LNCaP clone FGC (cell line): ENCODE measurements around the gene DNAH6.

Source experiments
- DNase-seq: peaks from one replicate; pipeline ENCODE4 v3.0.0-alpha.2; 2011; ENCODE audit warnings: low read depth
- H3K4me3 ChIP-seq: 2 replicates; pipeline ENCODE4 v1.5.1; 2011; ENCODE audit warnings: mild to moderate bottlenecking, low read depth, low read length, control low read depth
- TF ChIP-seq, protein P1 (sequence below): IDR thresholded peaks from 2 replicates; pipeline ENCODE4 v1.5.1; 2012; ENCODE audit warnings: mild to moderate bottlenecking; ENCODE audit not compliant: control insufficient read depth, insufficient read depth; ENCODE audit errors: extremely low read depth

DNAH6 gene

GRCh38 chr2:84481702-84482101 lies 34.6 kb upstream of the DNAH6 start:
- TF ChIP-seq, protein P1, sequence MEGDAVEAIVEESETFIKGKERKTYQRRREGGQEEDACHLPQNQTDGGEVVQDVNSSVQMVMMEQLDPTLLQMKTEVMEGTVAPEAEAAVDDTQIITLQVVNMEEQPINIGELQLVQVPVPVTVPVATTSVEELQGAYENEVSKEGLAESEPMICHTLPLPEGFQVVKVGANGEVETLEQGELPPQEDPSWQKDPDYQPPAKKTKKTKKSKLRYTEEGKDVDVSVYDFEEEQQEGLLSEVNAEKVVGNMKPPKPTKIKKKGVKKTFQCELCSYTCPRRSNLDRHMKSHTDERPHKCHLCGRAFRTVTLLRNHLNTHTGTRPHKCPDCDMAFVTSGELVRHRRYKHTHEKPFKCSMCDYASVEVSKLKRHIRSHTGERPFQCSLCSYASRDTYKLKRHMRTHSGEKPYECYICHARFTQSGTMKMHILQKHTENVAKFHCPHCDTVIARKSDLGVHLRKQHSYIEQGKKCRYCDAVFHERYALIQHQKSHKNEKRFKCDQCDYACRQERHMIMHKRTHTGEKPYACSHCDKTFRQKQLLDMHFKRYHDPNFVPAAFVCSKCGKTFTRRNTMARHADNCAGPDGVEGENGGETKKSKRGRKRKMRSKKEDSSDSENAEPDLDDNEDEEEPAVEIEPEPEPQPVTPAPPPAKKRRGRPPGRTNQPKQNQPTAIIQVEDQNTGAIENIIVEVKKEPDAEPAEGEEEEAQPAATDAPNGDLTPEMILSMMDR = no peak
- no peak overlapping the region for H3K4me3 ChIP-seq
- no peak for DNase-seq

GRCh38 chr2:84482603-84483002 lies 33.7 kb upstream of the DNAH6 start:
- DNase-seq = no peak
- TF ChIP-seq, protein P1 = no peak
- H3K4me3 ChIP-seq = no peak overlapping the region

- no peak for DNase-seq
- TF ChIP-seq, protein P1 = no peak
- no peak overlapping the region for H3K4me3 ChIP-seq
Measured at GRCh38 chr2:84483320-84483719, 33.0 kb upstream of the DNAH6 start.

DNA sequence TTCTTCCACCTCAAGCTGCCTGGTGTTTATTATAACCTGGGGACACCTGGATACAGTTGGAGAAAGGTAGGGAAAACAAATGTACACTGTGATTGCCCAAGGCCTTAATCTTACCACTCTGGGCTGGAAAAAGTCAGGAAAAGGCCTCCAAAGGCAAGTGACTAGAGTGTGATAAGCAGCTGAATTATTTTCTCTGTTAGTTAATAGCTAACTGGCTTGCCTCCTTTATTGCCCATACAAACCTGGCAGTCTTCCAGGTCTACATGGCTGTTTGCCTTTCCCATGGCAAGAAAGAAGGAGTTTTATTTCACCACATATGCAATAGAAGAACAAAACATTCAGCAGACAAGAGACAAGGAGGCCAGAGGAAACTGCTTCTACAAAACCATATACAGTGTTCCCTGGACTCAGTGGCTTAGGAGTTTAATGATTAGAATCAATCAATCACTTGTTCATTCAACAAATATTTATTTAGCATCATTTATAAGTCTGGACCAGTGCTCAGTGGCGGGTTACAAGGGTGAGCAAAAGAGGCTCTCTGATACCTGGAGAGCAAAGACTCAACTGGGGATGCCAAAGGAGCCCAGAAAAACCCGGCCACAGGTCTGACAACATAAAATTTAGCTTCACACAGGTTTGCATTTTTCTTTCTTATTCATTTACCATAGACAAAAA lies 29.7 kb upstream of the DNAH6 start:
- peak; percentile 85 for DNase-seq
- TF ChIP-seq, protein P1 = no peak
- no peak overlapping the region for H3K4me3 ChIP-seq

GRCh38 chr2:84487298-84487996 lies 28.9 kb upstream of the DNAH6 start:
- DNase-seq = no peak

DNA sequence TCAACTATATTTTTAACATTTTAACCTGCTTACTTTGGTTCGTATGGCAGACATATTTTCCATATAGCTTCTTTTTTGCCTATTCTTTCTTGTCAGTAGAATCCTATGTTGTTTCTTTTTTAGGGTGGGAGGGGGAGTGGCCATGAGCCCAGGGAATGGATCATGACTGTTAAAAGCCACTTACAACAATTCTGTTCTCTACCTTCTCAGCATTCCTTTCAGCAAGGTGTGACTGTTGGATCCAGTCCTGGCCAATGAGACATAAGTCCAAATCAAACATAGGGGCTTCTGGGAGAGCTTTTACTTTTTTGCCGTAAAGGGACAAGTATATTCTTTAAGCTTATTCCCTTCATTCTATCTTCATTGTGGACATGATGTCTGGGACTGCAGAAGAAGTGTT lies 25.0 kb upstream of the DNAH6 start:
- TF ChIP-seq, protein P1 = no peak
- no peak for DNase-seq
- no peak overlapping the region for H3K4me3 ChIP-seq

More at GRCh38 chr2:84487298-84487996, 28.9 kb upstream of the DNAH6 start:
- TF ChIP-seq, protein P1 = no peak
- no peak overlapping the region for H3K4me3 ChIP-seq
